NCI-H524 treated with DMSO at 0.1 percent for 48 hours (cell line): Measurements from ENCODE around the gene FOXF1.

Experiments used
- DNase-seq: peaks from one replicate; lab custom pipeline; 2025; lab: John Stamatoyannopoulos, UW

The FOXF1 gene

DNA sequence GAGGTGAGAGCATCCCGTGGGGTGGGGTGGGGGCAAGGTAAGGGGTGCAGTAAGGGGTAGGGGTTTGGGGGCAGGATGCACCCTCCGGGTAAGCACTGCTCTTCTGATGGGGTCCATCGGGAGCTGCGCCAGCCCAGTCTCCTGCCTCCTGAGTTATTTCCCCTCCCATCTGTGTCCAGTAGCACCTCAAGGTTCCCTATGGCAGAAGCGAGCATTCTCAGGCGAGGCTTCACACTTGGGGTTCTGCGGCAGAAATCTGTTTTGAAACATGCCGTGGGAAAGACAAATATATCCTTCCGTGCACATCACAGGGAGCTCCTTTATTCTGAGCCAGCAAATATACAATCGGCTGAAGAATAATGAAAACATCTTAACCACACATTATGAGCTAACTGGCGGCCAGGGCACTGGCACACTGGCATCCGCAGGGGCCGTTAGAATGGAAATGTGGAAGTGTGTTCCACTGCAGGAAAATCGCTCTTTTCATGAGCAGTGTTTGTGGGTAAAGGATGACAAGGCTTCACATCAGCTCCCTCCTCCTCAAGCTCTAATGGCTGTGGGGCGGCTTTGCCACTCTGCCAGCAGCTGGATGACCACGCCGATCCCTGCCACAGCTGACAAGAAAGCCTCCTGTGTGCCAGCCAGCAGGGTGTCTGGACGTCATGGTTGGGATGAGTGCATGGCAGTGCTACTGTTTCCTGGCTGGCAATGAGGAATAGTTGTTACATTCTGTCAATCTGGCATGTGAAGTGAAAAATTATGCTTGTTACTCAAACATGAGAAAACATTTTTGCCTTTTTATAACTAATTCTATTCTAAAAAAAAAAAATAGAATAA is 24.7 kb downstream of the FOXF1 start:
- DNase-seq = no peak

DNA sequence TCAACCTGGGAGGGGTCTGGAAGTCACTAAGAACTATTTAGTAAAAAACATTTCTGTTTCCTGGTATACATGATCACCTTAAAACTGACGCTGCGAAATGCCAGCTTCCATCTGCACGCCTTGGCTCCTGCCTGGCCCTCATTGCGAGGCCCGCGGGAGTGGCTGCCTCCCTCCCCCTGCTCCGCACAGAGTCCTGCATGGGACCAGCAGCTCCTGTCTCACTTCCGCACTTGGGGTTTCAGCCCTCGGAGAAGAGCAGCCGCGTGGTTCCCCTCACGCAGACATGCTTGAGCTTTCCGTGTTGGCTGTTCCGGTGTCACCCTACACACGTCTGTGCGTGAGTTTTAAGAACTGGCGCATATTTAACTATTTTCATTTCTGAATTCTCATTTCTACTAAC is 26.3 kb downstream of the FOXF1 start:
- DNase-seq = no peak

DNA sequence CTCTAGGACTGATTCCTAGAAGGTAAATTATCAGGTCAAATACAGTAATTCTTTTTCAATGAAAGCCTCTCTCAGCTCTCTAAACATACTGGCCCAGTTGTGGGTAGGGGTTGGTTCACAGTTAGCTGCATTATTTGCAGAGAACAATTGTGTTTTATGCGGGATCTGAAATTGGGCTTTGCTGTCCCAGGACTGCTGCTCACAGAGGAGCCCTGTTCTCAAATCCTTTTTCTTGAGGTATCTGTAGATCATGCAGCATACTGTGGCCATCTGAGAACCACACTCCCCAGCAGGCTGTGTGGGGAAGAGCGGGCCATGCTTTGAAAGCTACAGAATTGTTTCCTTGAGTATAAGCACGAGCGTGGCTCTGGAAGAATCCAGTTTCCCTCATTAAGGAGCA is 27.2 kb downstream of the FOXF1 start:
- no peak for DNase-seq

DNA sequence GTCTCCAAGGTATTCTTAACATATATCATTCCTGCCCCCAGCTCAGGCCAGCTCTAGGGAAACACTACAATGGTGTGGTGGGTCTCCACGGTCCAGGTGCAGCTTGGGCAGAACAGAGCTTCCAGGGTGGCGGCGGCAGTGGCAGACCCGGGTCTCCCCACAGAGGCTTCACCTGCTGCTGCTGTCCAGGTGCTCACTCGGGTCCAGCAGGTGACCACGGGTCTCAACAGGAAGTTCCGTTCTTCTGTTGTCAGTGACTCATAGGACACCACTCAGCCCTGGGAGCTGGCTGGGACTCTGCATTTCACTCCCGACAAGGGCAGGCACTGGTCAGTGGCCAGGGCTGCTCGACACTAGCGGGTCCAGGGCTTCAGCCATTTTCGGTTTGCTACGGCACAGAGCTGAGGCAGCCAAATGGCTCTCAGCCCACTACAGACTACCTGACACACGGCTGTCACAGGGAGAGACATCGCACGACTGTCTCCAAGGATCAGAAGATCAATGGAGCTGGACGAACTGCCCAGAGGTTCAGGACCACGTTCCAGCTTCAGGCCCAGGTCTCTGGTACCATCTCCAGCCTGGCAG is 28.0 kb downstream of the FOXF1 start:
- no peak for DNase-seq

DNA sequence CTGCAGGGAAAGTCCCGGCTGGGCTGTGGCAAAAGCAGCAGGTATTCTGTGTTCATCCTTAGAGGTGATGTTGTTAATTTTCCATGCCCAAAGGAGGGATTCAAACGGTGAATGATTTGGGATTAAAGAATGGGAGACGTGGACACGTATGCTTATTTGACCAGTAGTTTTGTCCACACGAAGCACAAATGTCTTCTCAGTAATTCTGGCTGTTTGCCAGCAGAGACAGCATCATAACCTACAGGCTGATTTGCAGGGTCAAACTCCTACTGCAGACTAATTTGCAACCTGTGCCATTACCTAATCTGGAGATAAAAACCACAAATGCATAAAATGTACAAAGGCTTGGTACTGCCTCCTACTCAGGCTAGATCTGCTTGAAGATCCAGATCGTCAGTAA is 30.6 kb downstream of the FOXF1 start:
- no peak for DNase-seq

DNA sequence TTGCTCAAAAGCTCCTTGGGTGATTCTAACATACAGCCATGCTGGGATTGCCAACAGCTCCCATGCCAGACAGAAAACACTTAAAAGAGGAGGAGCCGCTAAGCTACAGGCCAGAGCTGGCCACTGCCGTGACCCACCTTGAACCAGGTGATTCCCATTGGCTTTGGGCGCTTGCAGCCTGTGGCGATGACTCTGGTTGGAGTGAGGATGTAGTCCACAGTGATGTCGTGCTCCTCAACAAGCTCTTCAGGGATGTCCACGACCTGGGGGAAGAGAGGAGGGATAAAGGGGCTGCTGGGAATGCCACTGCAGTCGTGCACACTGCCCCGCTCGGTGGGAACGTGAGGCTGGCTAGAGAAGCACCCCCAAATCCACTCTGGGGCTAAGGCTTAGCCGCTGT is 31.2 kb downstream of the FOXF1 start:
- no peak for DNase-seq

DNA sequence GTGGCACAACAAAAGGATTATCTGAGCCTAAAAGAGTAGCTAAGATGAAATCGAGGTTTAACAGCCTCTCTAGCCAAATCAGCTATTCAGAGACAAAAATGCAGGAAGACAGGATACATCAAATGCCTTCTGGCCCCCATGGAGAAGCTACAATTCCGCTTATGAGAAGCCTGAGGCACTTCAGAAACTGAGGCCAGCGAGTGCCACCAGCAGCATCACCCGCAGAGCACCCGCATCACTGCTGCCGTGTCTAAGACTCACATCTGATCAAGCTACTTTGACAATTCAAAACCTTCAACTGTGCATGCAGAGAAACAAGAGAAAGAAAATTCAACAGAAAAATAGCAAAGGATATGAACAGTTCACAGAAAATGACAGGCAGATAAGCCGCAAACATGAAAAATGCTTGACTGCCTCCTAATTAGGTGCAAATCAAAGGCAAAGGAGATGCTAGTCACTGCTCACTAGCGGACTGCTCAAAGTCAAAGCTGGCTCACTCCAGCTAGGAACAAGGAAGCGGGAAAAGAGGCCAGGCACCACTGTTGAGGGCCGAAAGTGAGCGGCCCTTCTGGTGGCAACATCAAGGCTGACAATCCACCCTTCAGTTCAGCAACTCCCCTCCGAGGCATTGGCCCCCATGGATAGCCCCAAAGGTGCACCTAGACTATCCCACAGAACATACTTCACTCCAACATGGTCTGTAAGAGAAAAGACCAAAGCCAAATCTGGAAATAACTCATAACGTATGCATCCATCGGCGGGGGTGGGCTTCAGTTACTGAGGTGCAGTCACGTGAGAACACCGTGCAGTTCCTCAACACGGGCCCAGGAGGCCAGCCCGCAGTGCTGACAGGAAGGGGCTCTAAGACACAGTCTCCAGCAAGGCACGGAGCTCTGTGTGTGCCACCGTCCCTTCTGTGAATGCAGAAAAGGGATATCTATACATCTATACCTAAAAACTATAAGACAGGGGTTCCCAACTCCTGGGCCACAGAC is 32.7 kb downstream of the FOXF1 start:
- no peak for DNase-seq

DNA sequence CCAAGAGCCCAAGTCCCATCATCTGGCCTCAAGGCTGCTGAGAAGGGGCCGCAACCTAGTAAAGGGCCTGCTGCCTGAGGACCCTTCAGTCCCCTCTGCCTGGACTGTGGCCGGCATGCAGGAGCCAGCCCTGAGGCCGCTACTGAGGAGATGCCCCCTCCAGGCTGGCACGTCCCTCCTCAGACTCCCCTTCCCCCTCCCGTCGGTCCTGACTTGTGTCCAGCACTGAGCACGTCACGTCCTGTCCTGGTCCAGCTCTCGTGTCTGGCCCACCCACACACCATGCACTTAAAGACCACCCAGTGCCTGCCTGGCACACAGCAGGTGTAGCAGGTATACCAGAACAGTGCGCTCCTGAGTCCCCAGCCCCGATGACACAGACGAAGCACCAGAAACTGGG is 35.2 kb downstream of the FOXF1 start:
- DNase-seq = no peak

DNA sequence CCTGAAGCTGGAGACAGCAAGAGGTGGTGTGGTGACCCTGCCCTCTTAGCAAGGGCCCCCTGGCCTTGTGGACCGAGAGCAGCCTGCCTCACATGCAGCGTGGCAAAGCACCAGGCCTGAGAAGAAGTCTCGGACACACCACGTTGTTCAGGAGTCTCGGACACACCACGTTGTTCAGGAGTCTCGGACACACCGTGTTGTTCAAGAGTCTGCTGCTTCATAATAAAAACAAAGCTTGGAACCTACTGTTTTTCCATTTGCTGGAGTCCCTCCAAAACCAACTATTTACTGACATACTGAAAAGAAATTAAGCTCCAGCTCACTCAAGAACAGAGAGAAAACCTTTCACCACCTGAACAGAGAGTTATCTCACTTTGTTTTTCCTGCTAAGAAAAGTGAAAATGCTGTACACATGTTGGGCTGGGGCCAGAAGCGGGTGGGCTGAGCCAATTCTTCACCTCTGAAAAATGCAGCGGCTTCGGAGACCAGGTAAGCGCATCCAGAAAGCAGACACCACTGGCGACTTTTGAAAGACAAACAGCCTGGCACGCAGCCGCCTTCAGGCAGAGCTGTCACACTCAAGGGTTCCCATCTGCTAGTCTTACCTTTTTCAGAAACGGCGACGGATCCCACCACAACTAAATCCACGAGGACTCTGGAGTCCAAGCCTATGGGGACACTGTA is 35.8 kb downstream of the FOXF1 start:
- DNase-seq = no peak

DNA sequence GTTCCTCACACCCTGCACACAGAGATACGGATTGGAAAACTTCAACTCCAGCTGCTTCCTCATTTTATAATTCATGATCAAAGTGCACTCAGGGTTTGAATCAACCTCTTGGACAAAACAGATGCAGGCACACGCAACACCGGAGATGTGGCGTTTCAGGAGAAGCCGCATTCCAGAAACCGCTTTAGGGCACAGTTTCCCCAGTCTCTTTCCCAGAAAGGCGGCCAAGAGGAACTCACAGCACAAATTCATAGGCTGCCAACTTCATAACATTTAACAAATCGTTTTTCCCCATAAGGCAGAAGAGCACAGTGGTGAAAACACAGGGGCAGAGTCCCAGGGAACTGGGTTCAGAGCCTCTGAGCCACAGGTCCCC is 36.3 kb downstream of the FOXF1 start:
- no peak for DNase-seq

DNA sequence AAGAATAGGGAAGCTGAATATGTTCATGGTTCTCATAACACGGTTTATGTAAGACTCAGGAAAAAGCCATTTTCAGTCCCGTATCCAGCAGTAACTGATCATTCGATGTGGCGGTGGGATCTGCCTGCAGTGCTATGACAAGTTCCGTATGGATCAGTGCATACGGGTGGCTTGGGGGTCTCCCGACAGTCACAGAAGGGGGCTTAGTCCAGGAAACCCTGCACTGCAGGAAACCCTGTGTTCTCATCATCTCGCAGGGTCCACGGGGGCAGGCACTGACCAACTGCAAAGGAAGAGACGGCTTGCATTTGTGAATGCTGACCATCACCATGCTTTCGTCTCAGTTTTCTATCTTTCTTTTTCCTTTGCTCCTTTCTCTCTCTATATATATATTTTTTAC is 37.0 kb downstream of the FOXF1 start:
- no peak for DNase-seq

DNA sequence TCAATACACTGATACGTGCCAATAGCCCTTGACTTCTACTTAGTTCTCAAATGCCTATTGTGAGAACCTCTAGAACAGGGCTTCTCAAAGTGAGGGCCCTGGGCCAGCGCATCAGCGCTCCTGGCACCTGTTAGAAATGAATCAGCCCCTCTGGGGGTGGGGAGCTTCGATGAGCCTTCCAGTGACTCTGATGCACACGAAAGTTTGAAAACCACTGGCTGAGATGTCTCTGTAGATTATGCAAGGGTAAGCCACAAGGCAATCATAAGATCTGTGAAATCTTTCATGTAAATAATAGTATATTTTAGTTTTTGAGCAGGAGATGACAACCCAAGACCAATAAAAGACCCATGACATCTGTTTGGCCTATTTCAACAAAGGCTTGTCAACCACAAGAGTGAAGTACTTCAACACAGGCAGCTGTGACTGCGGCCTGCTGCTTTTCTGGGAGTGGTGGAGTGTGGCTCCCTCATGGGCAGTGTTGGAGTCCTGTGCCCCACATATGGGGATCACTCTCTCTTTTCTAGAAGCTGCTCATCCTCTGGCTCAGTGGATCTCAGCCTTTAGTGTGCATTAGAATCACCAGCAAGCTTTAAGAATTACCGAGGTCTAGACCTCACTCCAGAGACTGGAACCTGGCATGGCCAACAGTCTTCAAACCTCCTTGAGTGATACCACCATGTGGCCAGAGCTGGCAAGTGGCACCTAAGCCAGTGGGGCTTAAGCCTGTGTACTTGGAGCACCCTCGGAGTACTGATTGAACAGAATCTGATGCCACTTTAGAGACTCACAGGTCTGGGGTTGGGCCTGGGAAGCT is 39.0 kb downstream of the FOXF1 start:
- no peak for DNase-seq

DNA sequence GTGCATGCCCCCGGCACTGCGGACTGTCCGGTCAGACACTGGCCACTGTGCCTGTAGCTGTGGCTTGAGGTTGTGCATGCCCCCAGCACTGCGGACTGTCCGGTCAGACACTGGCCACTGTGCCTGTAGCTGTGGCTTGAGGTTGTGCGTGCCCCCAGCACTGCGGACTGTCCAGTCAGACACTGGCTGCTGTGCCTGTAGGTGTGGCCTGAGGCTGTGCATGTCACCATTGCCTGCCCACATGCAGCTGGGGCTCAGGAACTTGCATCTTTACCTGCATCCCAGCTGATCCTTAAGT is 39.5 kb downstream of the FOXF1 start:
- no peak for DNase-seq

DNA sequence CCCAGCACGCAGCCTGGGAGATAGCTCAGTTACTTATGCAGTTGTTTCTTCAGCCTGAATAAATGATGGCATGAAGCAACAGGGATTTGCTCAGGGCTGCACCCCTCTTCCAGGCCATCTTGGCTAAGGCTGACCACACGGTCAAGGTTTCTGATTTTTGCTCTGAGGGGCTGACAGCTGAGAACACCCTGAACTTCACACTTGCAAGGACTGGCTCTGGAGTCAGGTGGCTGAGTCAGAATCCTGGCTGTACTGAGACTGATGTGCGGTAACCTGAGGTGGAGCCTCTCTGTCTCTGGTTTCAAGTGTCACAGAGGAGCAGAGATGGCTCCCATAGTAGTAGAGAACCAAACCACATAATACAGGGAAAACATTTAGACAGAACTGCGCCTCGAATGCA is 40.0 kb downstream of the FOXF1 start:
- no peak for DNase-seq

DNA sequence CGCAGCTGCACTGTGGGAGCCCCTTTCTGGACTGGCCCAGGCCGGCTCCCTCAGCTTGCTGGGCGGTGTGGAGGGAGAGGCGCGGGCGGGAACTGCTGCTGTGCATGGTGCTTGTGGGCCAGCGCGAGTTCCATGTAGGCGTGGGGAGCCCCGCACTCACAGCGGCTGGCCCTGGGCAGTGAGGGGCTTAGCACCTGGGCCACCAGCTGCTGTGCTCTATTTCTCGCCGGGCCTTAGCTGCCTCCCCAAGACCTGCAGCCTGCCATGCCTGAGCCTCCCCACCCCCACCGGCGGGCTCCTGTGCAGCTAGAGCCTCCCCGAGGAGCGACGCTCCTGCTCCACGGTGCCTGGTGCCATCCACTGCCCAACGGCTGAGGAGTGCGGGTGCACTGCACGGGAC is 43.0 kb downstream of the FOXF1 start:
- DNase-seq = no peak

DNA sequence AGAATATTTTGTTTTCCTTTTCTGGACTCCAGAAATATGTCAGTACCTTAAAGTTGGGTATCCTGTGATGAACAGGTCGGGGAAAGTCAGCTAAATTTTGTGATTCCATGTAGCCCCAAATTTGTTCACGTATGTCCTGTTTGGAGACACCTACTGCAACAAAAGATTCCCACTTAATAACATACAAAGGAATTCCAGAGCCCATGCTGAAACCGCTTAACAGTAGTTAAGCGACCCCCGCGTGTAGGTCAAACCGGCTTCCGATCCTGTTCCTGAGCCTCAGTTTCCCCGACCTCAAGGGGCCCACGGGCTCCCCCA is 44.2 kb downstream of the FOXF1 start:
- DNase-seq = no peak

DNA sequence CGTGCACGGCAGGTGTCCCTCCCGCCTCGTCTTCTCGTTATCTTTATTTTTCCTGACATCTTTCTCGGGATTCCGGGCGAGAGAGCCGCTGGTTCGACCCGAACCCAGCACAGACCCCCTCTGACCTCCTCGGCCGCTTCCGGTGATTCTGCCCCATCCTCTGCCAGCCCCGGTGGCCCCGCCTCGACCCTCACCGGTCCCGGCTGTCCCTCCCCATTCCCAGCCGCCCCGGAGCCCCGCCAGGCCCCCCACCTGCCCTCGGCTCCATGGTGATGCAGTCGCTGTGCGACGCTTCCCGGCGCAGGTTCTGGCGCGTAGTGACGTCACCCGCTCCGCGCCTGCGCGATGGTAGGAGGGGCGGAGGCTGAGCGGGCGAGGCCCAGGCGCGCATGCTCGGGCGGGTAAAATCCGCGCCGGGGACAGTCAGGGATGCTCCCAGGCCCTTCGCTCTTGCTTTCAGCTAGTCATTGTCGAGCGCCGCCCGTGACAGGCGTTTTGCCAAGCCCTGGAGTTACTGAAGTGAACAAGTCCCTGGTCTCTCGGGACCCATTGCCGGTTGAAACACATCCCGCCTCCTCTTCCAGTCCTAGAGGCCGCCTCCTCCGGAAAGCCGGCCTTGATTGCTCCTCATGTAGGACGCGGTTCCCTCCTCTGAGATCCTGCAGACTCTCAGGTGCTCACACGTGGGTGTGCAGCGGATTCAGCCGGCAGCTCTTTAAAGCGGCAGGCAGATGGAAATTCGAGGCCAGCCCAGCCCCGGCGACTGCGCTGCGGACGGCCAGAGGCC is 44.8 kb downstream of the FOXF1 start, which contains the start of gene MTHFSD:
Gene MTHFSD, minus strand, starts transcription at position 319 of the 787 bp plus-strand sequence. Its CDS starts 51 bp downstream, at position 268.
- DNase-seq = peak; percentile 43

DNA sequence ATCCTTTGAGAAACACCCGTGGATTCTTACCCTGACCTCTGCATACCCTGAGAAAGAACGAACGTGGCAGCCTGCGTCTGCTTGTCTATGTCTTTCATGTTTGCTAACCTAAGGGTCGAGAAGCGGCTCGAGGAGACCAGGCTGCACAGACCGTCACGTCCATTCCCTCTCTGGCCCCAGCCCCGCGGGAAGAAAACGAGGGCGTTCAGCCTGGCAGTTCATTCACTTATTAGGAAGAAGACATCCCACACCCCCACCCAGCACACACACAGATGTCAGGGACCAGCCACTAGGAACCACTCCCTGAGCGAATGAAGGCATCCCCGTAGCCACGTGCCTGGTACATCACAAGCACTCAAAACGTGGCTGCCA is 45.4 kb downstream of the FOXF1 start:
- DNase-seq = no peak

DNA sequence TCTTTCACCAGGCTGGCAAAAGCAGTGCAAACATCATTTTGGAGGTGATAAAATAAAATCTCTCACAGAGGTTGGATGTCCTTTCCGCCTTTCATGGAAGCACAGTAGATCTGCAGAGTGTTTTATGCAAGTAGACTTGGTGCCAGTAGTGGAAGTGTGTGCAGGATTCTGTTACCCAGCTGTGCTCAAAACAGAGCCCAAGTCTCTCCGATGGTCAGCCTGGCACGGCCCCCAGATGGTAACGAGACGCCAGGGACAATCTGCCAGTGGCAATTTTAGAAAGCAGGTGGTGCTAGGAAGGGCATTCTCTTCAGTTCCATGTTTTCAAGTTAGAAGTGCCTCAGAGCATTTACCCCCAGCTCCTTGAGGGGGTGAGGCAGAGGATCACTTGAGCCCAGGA is 46.2 kb downstream of the FOXF1 start:
- DNase-seq = no peak

DNA sequence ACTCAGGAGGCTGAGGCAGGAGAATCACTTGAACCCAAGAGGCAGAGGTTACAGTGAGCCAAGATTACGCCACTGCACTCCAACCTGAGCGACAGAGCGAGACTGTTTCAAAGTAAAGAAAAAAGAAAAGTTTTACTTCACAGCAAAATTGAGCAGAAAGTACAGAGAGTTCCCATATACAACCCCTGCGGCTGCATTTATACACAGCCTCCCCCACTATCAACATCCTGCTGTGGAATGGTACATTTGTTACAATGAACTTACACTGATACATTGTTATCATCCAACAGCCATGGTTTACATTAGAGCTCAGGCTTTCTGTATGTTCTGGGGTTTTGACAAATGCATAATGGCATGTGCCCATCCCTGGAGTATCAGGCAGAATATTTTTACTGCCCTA is 47.3 kb downstream of the FOXF1 start:
- no peak for DNase-seq
